ENCODE measurements around the gene NENF.

Gene NENF

GRCh38 chr1:212430416-212430815 is 2.3 kb upstream of the NENF start:
- no peak for DNase-seq
- 0 out of 2 replicates have a peak, but pooled peaks cover 4% of the 10 kb centered on the region for H3F3A ChIP-seq (ENCODE audit: insufficient read depth, low read length)
- H3K36me3 ChIP-seq (replicated peaks; ENCODE audit: insufficient read depth, low read length), result no peaks in the 10 kb centered on the region
- H3K4me1 ChIP-seq (ENCODE audit: low read length), result 0 out of 2 replicates have a peak, but pooled peaks cover 4% of the 10 kb centered on the region
- no peak for TF ChIP-seq EZH2 (optimal IDR thresholded peaks at IDR 0.05; ENCODE audit: low read depth, low read length)
- TF ChIP-seq EZH2phosphoT487 (IDR thresholded peaks at IDR 0.05; ENCODE audit: low read length), result no peak
- no peak for TF ChIP-seq CTCF (IDR thresholded peaks at IDR 0.05; ENCODE audit: low read length)
- no peak overlapping the region for H3K4me3 ChIP-seq (ENCODE audit: low read length)
- no peaks in the 10 kb centered on the region for H4K20me1 ChIP-seq (ENCODE audit: insufficient read depth, low read length)
- H3K4me2 ChIP-seq (ENCODE audit: low read depth, low read length), result no peak overlapping the region
- no peak overlapping the region for H3K9ac ChIP-seq (ENCODE audit: low read length)
- H3K27ac ChIP-seq (ENCODE audit: low read length), result no peak overlapping the region
- H2AFZ ChIP-seq (ENCODE audit: low read length), result no peak overlapping the region
- no peaks in the 10 kb centered on the region for H3K79me2 ChIP-seq (ENCODE audit: low read length)
- H3K9me2 ChIP-seq (replicated peaks; ENCODE audit: insufficient read depth, low read length), result no peaks in the 10 kb centered on the region
- no peaks in the 10 kb centered on the region for H3K27me3 ChIP-seq (replicated peaks; ENCODE audit: insufficient read depth, low read length)
- H3K9me3 ChIP-seq (replicated peaks; ENCODE audit: insufficient read depth, low read length), result no peaks in the 10 kb centered on the region

- H3K27me3 ChIP-seq (replicated peaks; ENCODE audit: insufficient read depth, low read length), result no peaks in the 10 kb centered on the region
- no peak overlapping the region for H2AFZ ChIP-seq (ENCODE audit: low read length)
- 0 out of 2 replicates have a peak, but pooled peaks cover 4% of the 10 kb centered on the region for H3F3A ChIP-seq (ENCODE audit: insufficient read depth, low read length)
- H3K36me3 ChIP-seq (replicated peaks; ENCODE audit: insufficient read depth, low read length), result no peaks in the 10 kb centered on the region
- no peak overlapping the region for H3K4me3 ChIP-seq (ENCODE audit: low read length)
- no peak for DNase-seq
- H3K4me2 ChIP-seq (ENCODE audit: low read depth, low read length), result no peak overlapping the region
- no peaks in the 10 kb centered on the region for H3K79me2 ChIP-seq (ENCODE audit: low read length)
- H3K27ac ChIP-seq (ENCODE audit: low read length), result no peak overlapping the region
- TF ChIP-seq EZH2phosphoT487 (IDR thresholded peaks at IDR 0.05; ENCODE audit: low read length) (no peak), CTCF (IDR thresholded peaks at IDR 0.05; ENCODE audit: low read length) (no peak)
- 0 out of 2 replicates have a peak, but pooled peaks cover 4% of the 10 kb centered on the region for H3K4me1 ChIP-seq (ENCODE audit: low read length)
- no peaks in the 10 kb centered on the region for H3K9me3 ChIP-seq (replicated peaks; ENCODE audit: insufficient read depth, low read length)
- H4K20me1 ChIP-seq (ENCODE audit: insufficient read depth, low read length), result no peaks in the 10 kb centered on the region
- H3K9ac ChIP-seq (ENCODE audit: low read length), result no peak overlapping the region
- H3K9me2 ChIP-seq (replicated peaks; ENCODE audit: insufficient read depth, low read length), result no peaks in the 10 kb centered on the region
Observed at GRCh38 chr1:212430955-212431394, 1.7 kb upstream of the NENF start.

GRCh38 chr1:212431644-212432043 is 1.1 kb upstream of the NENF start:
- no peak overlapping the region for H2AFZ ChIP-seq (ENCODE audit: low read length)
- no peak overlapping the region for H3K27ac ChIP-seq (ENCODE audit: low read length)
- H3K9me3 ChIP-seq (replicated peaks; ENCODE audit: insufficient read depth, low read length), result no peaks in the 10 kb centered on the region
- TF ChIP-seq CTCF (IDR thresholded peaks at IDR 0.05; ENCODE audit: low read length) (no peak), EZH2phosphoT487 (IDR thresholded peaks at IDR 0.05; ENCODE audit: low read length) (no peak), EZH2 (optimal IDR thresholded peaks at IDR 0.05; ENCODE audit: low read depth, low read length) (no peak)
- no peak overlapping the region for H3K4me2 ChIP-seq (ENCODE audit: low read depth, low read length)
- H3K36me3 ChIP-seq (replicated peaks; ENCODE audit: insufficient read depth, low read length), result no peaks in the 10 kb centered on the region
- H3K27me3 ChIP-seq (replicated peaks; ENCODE audit: insufficient read depth, low read length), result no peaks in the 10 kb centered on the region
- no peaks in the 10 kb centered on the region for H4K20me1 ChIP-seq (ENCODE audit: insufficient read depth, low read length)
- no peak overlapping the region for H3K9ac ChIP-seq (ENCODE audit: low read length)
- H3K79me2 ChIP-seq (ENCODE audit: low read length), result no peaks in the 10 kb centered on the region
- no peaks in the 10 kb centered on the region for H3K9me2 ChIP-seq (replicated peaks; ENCODE audit: insufficient read depth, low read length)
- H3F3A ChIP-seq (ENCODE audit: insufficient read depth, low read length), result 0 out of 2 replicates have a peak, but pooled peaks cover 4% of the 10 kb centered on the region
- 0 out of 2 replicates have a peak, but pooled peaks cover 4% of the 10 kb centered on the region for H3K4me1 ChIP-seq (ENCODE audit: low read length)
- no peak for DNase-seq
- no peak overlapping the region for H3K4me3 ChIP-seq (ENCODE audit: low read length)
